HUES64 (cell line): Measurements from ENCODE around the gene CCDC60.

Experiments used
- H3K27ac ChIP-seq: 2 replicates; pipeline ENCODE4 v1.7.0; 2013; ENCODE audit warnings: low read depth, low read length, inconsistent platforms
- H3K27me3 ChIP-seq: 2 replicates; pipeline ENCODE4 v1.6.1; 2013; ENCODE audit warnings: mild to moderate bottlenecking, low read length; ENCODE audit not compliant: insufficient read depth
- H3K36me3 ChIP-seq: 2 replicates; pipeline ENCODE4 v1.6.1; 2013; ENCODE audit warnings: mild to moderate bottlenecking, low read length; ENCODE audit not compliant: insufficient read depth
- H3K4me1 ChIP-seq: 2 replicates; pipeline ENCODE4 v1.6.1; 2013; ENCODE audit warnings: mild to moderate bottlenecking, low read length, moderate library complexity; ENCODE audit not compliant: insufficient read depth
- H3K4me3 ChIP-seq: 2 replicates; pipeline ENCODE4 v1.5.1; 2013; ENCODE audit warnings: mild to moderate bottlenecking, low read length, moderate library complexity
- H3K9ac ChIP-seq: 2 replicates; pipeline ENCODE4 v1.6.1; 2013; ENCODE audit warnings: mild to moderate bottlenecking, low read depth, low read length
- H3K9me3 ChIP-seq: 2 replicates; pipeline ENCODE4 v1.6.1; 2013; ENCODE audit warnings: low read depth, low read length; ENCODE audit not compliant: insufficient read depth
- WGBS: fragments of 150-250, 120-280 bp; methylation state at CpG from one replicate; pipeline ENCODE4 v1.1.7; 2013; ENCODE audit warnings: missing lambda C conversion rate; 5-methylcytosine and 5-hydroxymethylcytosine counted together

CCDC60 gene

DNA sequence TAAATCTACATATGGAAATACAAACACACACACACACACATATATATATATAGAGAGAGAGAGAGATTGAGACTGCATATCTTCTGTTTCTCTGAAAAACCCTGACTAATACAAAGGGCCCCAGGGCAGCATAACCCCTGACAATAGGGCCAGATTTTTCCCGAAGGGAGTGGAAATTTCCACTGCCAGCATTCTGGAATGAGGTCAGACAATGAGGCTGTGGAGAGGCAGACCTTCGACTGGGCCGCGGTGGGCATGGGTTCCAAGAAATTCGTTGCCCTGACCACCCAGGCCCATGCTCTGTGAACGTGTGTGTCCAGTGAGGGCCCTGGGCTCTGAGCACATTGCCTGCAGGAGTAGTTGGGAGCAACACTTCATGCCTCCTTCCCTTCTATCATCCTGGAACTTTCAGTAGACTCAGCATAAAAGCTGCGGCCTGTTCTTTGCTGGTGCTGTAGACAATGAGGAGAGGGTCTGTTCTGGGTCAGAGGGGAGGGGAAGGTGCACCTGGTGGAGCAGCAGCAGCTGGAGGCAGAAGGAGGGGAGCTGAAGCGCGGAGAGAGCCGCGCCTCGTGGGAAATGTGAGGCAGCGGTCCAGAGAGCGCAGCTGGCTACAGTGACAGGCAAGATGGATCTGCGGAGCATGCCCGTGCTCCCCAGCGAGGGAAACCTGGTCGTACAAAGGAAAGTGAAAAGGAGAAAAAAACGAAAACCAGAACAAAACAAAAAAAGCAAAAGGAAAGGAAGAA is 25.6 kb upstream of the CCDC60 start:
- Histone ChIP-seq H3K27me3 (no peaks in the 10 kb centered on the region), H3K4me3 (no peak overlapping the region), H3K4me1 (peaks cover 6% of the 10 kb centered on the region), H3K9me3 (no peaks in the 10 kb centered on the region), H3K9ac (peak overlapping the region; percentile 48; the same call in 1 of the 2 replicates), H3K36me3 (no peaks in the 10 kb centered on the region), H3K27ac (no peak overlapping the region)
- 83% methylated on average over 19 of the region's 19 CpGs for WGBS

DNA sequence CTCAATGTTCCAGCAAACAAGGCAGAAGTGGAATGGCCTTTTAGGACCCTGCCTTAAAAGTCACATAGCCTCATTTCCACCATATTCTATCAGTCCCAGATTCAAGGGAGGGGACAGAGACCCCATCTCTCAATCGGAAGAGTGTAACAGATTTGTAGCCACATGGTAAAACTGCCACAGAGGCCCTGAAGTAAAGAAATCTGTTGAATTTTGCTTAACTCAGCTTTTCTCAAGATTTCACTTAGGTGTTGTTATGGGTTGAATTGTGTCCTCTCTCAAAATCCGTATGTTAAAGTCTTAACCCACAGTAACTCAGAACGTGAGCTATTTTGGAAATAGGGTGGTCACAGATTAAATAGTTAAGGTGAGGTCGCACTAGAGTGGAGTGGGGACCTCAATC is 22.7 kb upstream of the CCDC60 start:
- Histone ChIP-seq H3K9me3 (no peaks in the 10 kb centered on the region), H3K4me1 (peaks cover 6% of the 10 kb centered on the region), H3K27me3 (no peaks in the 10 kb centered on the region), H3K27ac (no peak overlapping the region), H3K4me3 (no peak overlapping the region), H3K9ac (no peak overlapping the region), H3K36me3 (no peaks in the 10 kb centered on the region)
- WGBS: 93% methylated on average over 4 of the region's 4 CpGs

DNA sequence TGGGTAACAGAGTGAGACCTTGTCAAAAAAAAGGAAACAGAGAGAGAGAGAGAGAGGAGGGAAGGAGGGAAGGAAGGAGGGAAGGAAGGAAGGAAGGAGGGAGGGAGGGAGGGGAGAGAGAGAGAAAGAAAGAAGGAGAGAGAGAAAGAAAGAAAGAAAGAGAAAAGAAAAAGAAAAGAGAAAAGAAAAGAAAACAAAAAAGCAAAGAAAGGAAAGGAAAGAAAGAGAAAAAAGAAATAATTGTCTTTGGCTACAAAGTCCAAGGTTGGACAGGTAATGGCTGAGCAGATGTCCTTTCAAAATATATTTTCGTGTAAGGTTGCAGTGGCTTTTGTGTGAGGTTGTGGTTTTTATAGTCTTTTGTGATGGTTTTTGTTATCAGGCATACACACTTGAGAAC is 21.6 kb upstream of the CCDC60 start:
- no peaks in the 10 kb centered on the region for H3K27me3 ChIP-seq
- H3K9ac ChIP-seq: no peak overlapping the region
- no peaks in the 10 kb centered on the region for H3K9me3 ChIP-seq
- H3K36me3 ChIP-seq: no peaks in the 10 kb centered on the region
- WGBS: 88% methylated on average over 1 of the region's 1 CpG
- H3K4me3 ChIP-seq: no peak overlapping the region
- peaks cover 6% of the 10 kb centered on the region for H3K4me1 ChIP-seq
- H3K27ac ChIP-seq: no peak overlapping the region

DNA sequence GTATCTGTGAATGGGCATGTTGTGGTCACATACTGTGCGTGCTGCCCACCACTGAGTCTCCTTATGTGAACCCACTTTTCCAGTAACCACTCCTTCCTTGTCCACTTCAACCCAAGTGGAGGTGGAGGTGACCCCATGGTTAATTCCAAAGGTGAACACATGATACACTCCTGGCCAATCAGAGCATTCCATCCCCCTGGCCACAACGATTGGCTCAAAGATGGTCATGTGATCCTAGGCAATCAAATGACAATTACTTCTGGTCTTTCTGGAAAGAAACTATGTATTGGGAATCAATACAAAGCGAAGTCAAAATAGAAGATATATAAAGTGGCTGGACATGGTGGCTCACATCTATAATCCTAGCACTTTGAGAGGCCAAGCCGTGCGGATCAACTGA is 20.2 kb upstream of the CCDC60 start:
- Histone ChIP-seq H3K4me1 (no peaks in the 10 kb centered on the region), H3K9me3 (no peaks in the 10 kb centered on the region), H3K36me3 (no peaks in the 10 kb centered on the region), H3K27me3 (no peaks in the 10 kb centered on the region), H3K4me3 (no peak overlapping the region), H3K27ac (no peak overlapping the region), H3K9ac (no peak overlapping the region)
- whole genome bisulfite sequencing: 96% methylated on average over 5 of the region's 5 CpGs

DNA sequence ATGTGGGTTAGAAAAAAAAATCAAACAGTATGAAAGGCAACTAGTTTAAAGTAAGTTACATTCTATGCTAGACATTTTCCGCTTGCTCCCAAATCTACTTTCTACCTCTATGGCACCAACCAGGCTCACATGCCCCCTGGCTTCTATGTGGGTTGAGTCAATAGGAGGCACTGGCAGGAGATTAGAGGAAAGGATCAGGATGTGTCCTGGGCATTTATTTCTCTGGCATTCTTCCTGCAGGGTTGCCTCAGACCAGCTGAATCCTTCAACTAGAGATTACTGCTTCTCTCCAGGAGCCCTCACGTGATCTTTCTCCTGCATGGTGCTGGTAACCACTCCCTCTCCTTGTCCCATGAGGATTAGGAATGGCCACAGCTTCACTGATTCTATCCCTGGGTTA is 14.9 kb upstream of the CCDC60 start:
- WGBS: 64% methylated on average over 1 of the region's 2 CpGs
- H3K27ac ChIP-seq: no peak overlapping the region
- H3K27me3 ChIP-seq: no peaks in the 10 kb centered on the region
- H3K36me3 ChIP-seq: no peaks in the 10 kb centered on the region
- no peak overlapping the region for H3K9ac ChIP-seq
- no peaks in the 10 kb centered on the region for H3K9me3 ChIP-seq
- H3K4me3 ChIP-seq: no peak overlapping the region
- H3K4me1 ChIP-seq: no peaks in the 10 kb centered on the region

DNA sequence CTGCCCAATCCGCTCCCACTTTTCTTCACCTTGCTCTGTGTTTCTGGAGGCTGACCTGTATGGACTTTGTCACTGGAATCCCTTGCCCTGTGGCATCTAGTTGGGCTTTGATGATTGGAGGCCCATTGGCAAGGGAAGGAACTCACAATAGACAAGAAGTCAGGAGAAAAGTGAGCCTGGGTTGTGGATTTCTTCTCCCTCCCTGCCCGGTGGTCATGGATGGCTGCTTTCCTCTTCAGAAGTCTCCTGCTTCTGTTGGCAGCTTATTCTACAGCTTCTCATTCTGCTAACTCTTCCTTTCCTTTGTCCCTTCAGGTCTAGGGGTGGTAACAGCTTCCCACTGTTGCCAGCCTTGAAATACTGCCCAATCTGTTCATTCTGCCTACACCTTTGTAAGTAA is 13.9 kb upstream of the CCDC60 start:
- Histone ChIP-seq H3K4me3 (no peak overlapping the region), H3K27me3 (no peaks in the 10 kb centered on the region), H3K27ac (no peak overlapping the region), H3K9me3 (no peaks in the 10 kb centered on the region), H3K9ac (no peak overlapping the region), H3K4me1 (no peaks in the 10 kb centered on the region), H3K36me3 (no peaks in the 10 kb centered on the region)
- WGBS: 39% methylated on average over 2 of the region's 2 CpGs

DNA sequence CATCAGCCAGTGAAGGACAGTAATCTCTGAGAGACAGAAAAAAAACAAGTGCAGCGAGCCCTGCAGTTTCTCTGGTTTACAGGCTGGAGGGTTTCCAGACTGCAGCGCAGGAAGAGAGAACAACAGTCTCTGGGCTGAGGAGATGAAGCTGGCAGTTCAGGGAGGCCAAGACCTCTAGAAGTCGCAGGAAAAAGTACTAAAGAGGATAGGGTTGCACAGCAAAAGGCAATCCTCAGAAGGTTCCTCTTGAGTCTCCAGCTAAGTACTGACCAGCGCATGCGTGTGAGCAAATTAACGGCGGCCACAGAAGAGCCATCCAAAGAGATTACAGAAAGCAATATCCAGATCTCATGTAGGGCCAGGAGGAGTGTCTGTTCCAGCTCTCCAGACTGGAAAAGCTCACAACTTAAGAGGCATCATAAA is 12.2 kb upstream of the CCDC60 start:
- no peaks in the 10 kb centered on the region for H3K36me3 ChIP-seq
- no peak overlapping the region for H3K4me3 ChIP-seq
- no peaks in the 10 kb centered on the region for H3K9me3 ChIP-seq
- WGBS: 95% methylated on average over 7 of the region's 7 CpGs
- no peak overlapping the region for H3K9ac ChIP-seq
- no peaks in the 10 kb centered on the region for H3K27me3 ChIP-seq
- H3K27ac ChIP-seq: no peak overlapping the region
- no peaks in the 10 kb centered on the region for H3K4me1 ChIP-seq

DNA sequence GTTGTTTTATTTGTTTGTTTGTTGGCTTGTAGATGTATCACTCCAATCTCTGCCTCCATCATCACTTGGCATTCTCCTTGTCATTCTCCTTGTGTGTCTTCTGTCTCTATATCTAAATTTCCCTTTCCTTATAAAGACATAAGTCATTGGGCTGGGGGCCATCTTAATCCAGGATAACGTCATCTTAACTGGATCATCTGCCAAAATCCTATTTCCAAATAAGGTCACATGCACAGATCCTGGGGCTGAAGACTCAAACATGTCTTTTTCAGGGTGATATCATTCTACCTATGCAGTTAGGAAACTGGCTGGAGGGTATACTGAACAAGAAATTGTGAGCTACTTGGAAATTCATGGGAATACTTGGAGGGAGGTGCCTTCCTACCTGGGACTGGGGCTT is 8.7 kb upstream of the CCDC60 start:
- Histone ChIP-seq H3K9me3 (no peaks in the 10 kb centered on the region), H3K27me3 (no peaks in the 10 kb centered on the region; the same call in 1 of the 2 replicates), H3K27ac (no peak overlapping the region), H3K4me1 (no peaks in the 10 kb centered on the region), H3K4me3 (no peak overlapping the region), H3K36me3 (no peaks in the 10 kb centered on the region), H3K9ac (no peak overlapping the region)
- WGBS: 87% methylated on average over 1 of the region's 1 CpG

DNA sequence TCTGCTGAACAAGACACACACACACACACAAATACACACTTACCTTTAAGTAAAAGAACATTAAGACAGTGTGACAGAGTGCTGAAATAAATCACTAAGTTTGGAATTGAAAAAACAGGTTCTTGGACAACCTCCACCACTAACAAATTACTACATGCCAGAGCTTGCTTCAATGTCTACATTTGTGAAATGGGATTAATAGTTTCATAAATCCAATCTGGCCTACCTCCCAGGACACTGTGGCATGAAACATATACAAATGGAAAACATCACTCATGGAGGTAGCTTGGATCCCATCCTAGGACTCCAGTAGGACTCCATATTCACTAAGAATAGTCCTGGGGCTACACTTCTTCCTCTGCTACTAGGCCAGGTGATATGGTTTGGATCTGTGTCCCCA is 8.2 kb upstream of the CCDC60 start:
- H3K27me3 ChIP-seq: peaks cover 4% of the 10 kb centered on the region
- H3K36me3 ChIP-seq: no peaks in the 10 kb centered on the region
- H3K9me3 ChIP-seq: no peaks in the 10 kb centered on the region
- H3K9ac ChIP-seq: no peak overlapping the region
- no peaks in the 10 kb centered on the region for H3K4me1 ChIP-seq
- no peak overlapping the region for H3K4me3 ChIP-seq
- H3K27ac ChIP-seq: no peak overlapping the region

DNA sequence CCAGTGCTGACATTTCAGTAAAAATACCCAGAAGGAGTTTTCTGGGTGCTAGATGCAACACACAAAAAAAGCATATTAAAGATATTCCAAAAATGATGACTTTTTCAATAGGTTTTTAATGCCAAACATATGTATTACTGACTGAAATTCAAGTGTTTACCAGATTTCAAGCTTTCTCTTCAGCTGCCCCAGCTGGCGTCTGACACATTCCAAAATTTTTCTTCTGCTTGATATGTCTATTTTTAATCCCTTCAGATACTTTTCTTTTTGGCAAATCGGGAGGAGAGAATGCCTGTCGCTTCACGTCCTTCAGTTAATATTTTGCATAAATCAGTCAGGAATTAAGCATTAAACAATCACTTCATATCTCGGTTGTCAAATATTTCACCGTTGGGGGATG is 7.1 kb upstream of the CCDC60 start:
- Histone ChIP-seq H3K27ac (no peak overlapping the region), H3K9ac (no peak overlapping the region), H3K36me3 (no peaks in the 10 kb centered on the region), H3K4me1 (no peaks in the 10 kb centered on the region), H3K9me3 (no peaks in the 10 kb centered on the region), H3K4me3 (no peak overlapping the region), H3K27me3 (peaks cover 14% of the 10 kb centered on the region)
- WGBS: 75% methylated on average over 6 of the region's 6 CpGs

DNA sequence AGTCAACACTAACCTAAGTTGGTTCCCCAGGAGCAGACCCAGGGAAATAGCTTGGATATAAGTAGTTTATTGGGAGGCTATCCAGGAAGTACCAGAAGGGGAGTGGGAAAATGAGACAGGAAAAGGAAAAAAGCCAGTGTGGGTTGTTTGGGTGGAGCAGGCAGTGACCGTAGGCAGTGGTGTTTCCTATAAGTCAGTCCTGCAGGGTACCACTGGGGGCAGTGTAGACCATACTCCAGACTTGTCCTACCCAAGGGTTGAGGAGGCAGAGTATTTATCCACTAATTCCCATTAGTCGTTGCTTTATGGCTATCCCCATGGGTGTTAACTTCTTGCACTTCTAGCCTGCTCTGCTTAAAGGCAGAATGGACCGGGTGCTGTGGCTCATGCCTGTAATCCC is 6.4 kb upstream of the CCDC60 start:
- H3K4me3 ChIP-seq: no peak overlapping the region
- H3K36me3 ChIP-seq: no peaks in the 10 kb centered on the region
- no peaks in the 10 kb centered on the region for H3K9me3 ChIP-seq
- no peak overlapping the region for H3K9ac ChIP-seq
- no peak overlapping the region for H3K27ac ChIP-seq
- 59% methylated on average over 3 of the region's 3 CpGs for WGBS
- H3K4me1 ChIP-seq: no peaks in the 10 kb centered on the region
- peaks cover 16% of the 10 kb centered on the region for H3K27me3 ChIP-seq
